CD4-positive, alpha-beta T cell treated with Interleukin-15 for 4 hours (primary cell): ENCODE results near the gene HSPA13.
"Not testable (repeated sequence)": the region's sequence is repeated elsewhere in the genome, so short reads cannot be mapped to it uniquely, and the experiment has no call there.

ENCODE experiments used
- DNase-seq: peaks from one replicate; pipeline ENCODE4 v3.0.0-alpha.2; 2020; ENCODE audit warnings: low spot score

Gene HSPA13

GRCh38 chr21:14382835-14383595, at the start of gene HSPA13:
Gene HSPA13, minus strand, starts transcription at chr21:14383146. Its CDS starts 27 bp downstream, at chr21:14383119.
- DNase-seq: peak; percentile 99

GRCh38 chr21:14418920-14419319, 36.0 kb upstream of the HSPA13 start:
- no peak for DNase-seq

- no peak for DNase-seq
Observed at GRCh38 chr21:14414932-14415508, 32.1 kb upstream of the HSPA13 start.

GRCh38 chr21:14405962-14406361, 23.0 kb upstream of the HSPA13 start:
- DNase-seq: no peak

- no peak for DNase-seq
Observed at GRCh38 chr21:14405225-14405624, 22.3 kb upstream of the HSPA13 start.

GRCh38 chr21:14403681-14404318, 20.9 kb upstream of the HSPA13 start:
- peak; percentile 42 for DNase-seq

- no peak for DNase-seq
Observed at GRCh38 chr21:14401217-14401616, 18.3 kb upstream of the HSPA13 start.

- no peak for DNase-seq
Observed at GRCh38 chr21:14388282-14388681, 5.3 kb upstream of the HSPA13 start.

GRCh38 chr21:14384453-14384852, 1.5 kb upstream of the HSPA13 start:
- DNase-seq: no peak

GRCh38 chr21:14383596-14384180, 742 bp upstream of the HSPA13 start:
- peak; percentile 2 for DNase-seq

GRCh38 chr21:14382486-14382834, 486 bp downstream of the HSPA13 start:
- peak; percentile 21 for DNase-seq

GRCh38 chr21:14376854-14377253, 6.1 kb downstream of the HSPA13 start:
- no peak for DNase-seq

GRCh38 chr21:14366998-14367397, 15.9 kb downstream of the HSPA13 start:
- no peak for DNase-seq

GRCh38 chr21:14361958-14362357, 21.0 kb downstream of the HSPA13 start:
- no peak for DNase-seq

- DNase-seq: no peak
Observed at GRCh38 chr21:14358775-14359174, 24.2 kb downstream of the HSPA13 start.

- no peak for DNase-seq
Observed at GRCh38 chr21:14356746-14357145, 26.2 kb downstream of the HSPA13 start.

GRCh38 chr21:14354515-14354914, 28.4 kb downstream of the HSPA13 start:
- DNase-seq: no peak

- no peak for DNase-seq
Observed at GRCh38 chr21:14353726-14354125, 29.2 kb downstream of the HSPA13 start.

GRCh38 chr21:14353231-14353630, 29.7 kb downstream of the HSPA13 start:
- DNase-seq: no peak

GRCh38 chr21:14327346-14327745, 55.6 kb downstream of the HSPA13 start:
- DNase-seq: not testable (repeated sequence)

- DNase-seq: no peak
Observed at GRCh38 chr21:14325595-14325994, 57.4 kb downstream of the HSPA13 start.
